Mammary epithelial cell (primary cell): Measurements from ENCODE around the gene MARK3.

Experiments
- EZH2 ChIP-seq: IDR thresholded peaks from 2 replicates; pipeline ENCODE4 v1.6.1; 2012; ENCODE audit warnings: low read length, inconsistent platforms, borderline replicate concordance
- TF ChIP-seq, protein P1 (sequence below), 2 donors: IDR thresholded peaks in 1 of 2; conservative IDR thresholded peaks in 1 of 2; 2 replicates each; pipeline ENCODE4 v1.5.1; 2011 to 2012; ENCODE audit warnings: inconsistent platforms in 2 of 2, low read length in 2 of 2, mild to moderate bottlenecking in 2 of 2, control low read depth in 1 of 2, low read depth in 1 of 2; ENCODE audit not compliant: insufficient read depth in 1 of 2; ENCODE audit errors: extremely low read depth in 1 of 2

DNA sequence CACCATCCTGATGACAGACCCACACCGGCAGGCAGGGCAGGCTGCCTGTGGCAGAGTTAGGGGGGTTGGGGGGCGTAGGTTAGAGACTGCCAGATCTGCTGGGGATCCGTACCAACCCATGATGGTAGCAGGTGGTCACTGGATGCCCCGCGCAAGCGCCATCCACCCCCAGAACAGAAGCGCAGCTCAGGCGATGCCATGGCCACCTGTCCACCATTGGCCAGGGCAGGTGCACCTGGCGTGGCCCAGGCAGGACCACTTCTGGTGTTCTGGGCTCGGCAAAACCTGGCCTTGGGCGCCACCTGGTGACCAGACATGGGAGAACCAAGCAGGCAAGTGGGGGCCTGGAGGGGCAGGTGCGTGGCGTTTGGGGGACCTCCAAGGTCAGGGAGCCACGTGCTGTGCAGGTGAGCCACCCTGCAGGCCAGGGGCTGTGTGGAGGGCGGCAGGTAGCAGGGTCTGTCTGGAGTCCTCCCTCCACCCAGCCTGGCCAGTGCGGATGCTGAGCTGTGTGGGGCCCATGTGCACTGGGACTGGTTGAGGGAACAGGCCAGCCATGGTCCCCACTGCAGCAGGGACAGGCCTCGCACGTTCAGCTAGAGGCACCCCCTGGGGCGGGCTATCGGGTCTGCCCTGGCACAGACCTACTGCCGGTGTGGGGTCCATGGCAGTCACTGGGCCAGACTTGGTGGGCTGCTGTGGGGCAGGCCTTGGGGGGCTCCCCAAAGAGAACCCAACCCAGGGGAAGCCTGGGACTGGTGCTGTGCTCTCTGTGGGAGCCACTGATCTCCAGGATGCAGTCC, 161.6 kb downstream of the MARK3 start:
- TF ChIP-seq, protein P1, sequence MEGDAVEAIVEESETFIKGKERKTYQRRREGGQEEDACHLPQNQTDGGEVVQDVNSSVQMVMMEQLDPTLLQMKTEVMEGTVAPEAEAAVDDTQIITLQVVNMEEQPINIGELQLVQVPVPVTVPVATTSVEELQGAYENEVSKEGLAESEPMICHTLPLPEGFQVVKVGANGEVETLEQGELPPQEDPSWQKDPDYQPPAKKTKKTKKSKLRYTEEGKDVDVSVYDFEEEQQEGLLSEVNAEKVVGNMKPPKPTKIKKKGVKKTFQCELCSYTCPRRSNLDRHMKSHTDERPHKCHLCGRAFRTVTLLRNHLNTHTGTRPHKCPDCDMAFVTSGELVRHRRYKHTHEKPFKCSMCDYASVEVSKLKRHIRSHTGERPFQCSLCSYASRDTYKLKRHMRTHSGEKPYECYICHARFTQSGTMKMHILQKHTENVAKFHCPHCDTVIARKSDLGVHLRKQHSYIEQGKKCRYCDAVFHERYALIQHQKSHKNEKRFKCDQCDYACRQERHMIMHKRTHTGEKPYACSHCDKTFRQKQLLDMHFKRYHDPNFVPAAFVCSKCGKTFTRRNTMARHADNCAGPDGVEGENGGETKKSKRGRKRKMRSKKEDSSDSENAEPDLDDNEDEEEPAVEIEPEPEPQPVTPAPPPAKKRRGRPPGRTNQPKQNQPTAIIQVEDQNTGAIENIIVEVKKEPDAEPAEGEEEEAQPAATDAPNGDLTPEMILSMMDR (conservative IDR thresholded peaks at IDR 0.05 in 1 of 2, IDR thresholded peaks at IDR 0.05 in 1 of 2; ENCODE audit: extremely low read depth in 1 of 2, insufficient read depth in 1 of 2, low read depth in 1 of 2, low read length in 2 of 2): peak; percentile 70 to 86
- TF ChIP-seq EZH2: no peak
